Measurements from ENCODE around the gene SH3YL1. TPM values are rescaled to one million over a fixed set of nuclear protein-coding genes. Genes with fewer than 3 reads are reported as not detected.

SH3YL1 gene
- total RNA-seq, 1 donor from 2014 or later = 33.3 TPM

- ChIA-PET CTCF (no interaction called here), POLR2A (no interaction called here)
- intact Hi-C loops (cut with micrococcal nuclease) = no loop called here
- H3K4me3 Mint-ChIP-seq = no peak overlapping the region
- H3K27ac Mint-ChIP-seq = no peak overlapping the region
- H3K9me3 Mint-ChIP-seq = peaks cover 4% of the 10 kb centered on the region
- TF ChIP-seq, protein P1, sequence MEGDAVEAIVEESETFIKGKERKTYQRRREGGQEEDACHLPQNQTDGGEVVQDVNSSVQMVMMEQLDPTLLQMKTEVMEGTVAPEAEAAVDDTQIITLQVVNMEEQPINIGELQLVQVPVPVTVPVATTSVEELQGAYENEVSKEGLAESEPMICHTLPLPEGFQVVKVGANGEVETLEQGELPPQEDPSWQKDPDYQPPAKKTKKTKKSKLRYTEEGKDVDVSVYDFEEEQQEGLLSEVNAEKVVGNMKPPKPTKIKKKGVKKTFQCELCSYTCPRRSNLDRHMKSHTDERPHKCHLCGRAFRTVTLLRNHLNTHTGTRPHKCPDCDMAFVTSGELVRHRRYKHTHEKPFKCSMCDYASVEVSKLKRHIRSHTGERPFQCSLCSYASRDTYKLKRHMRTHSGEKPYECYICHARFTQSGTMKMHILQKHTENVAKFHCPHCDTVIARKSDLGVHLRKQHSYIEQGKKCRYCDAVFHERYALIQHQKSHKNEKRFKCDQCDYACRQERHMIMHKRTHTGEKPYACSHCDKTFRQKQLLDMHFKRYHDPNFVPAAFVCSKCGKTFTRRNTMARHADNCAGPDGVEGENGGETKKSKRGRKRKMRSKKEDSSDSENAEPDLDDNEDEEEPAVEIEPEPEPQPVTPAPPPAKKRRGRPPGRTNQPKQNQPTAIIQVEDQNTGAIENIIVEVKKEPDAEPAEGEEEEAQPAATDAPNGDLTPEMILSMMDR (IDR thresholded peaks at IDR 0.05) = no peak
- DNase-seq (no peak), ATAC-seq (ENCODE audit: low read depth) (no peak)
- no peaks in the 10 kb centered on the region for H3K4me1 Mint-ChIP-seq
- H3K27me3 Mint-ChIP-seq = peaks cover 3% of the 10 kb centered on the region
- no peaks in the 10 kb centered on the region for H3K36me3 Mint-ChIP-seq (ENCODE audit: low read depth)
Observed at GRCh38 chr2:182509-183122, 81.2 kb downstream of the SH3YL1 start.

DNA sequence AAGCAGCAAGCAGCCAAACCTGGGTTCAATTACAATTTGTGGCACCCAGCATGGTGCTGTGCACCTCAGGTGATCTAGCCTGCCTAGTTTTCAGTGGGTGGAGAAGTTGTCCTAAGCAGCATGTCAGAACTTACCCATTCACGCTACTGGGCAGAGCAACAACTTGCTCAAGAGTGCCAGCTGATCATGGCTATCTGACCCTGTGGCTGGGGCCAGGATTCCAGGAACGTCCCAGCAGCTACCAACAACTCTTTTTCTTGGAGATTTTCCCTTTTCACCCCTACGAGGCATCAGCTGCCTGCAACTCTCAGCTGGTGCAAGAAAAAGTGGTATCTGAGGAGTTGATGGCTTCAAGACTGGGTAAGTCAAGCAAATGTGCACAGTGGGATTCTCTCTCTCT lies 83.5 kb downstream of the SH3YL1 start:
- Mint-ChIP-seq H3K36me3 (ENCODE audit: low read depth) (no peaks in the 10 kb centered on the region), H3K9me3 (no peaks in the 10 kb centered on the region), H3K27me3 (no peaks in the 10 kb centered on the region), H3K4me3 (no peak overlapping the region), H3K4me1 (no peaks in the 10 kb centered on the region), H3K27ac (no peak overlapping the region)
- DNase-seq (no peak), ATAC-seq (ENCODE audit: low read depth) (no peak)
- TF ChIP-seq, protein P1 (IDR thresholded peaks at IDR 0.05) = no peak
- intact Hi-C loops (cut with micrococcal nuclease) = no loop called here
- ChIA-PET POLR2A (no interaction called here), CTCF (no interaction called here)

DNA sequence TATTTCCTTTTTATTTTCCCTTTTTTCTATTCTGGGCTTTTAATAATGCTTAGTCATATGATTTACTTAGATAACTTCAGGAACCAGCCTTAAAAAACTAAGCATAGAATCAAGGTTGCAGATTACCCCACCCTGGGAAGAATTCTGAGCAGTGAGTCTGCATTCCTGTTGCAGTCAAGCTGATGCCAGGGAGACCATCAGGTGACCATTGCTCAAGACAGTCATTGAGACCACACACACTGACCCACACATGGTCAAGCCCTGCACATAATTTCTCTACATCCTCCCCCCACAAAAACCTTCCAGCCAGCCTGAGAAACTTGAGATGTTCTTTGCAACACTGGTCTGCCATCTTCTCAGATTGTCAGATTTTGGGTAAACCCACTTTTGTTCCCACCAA lies 83.9 kb downstream of the SH3YL1 start:
- no peaks in the 10 kb centered on the region for H3K9me3 Mint-ChIP-seq
- no peaks in the 10 kb centered on the region for H3K36me3 Mint-ChIP-seq (ENCODE audit: low read depth)
- ATAC-seq (ENCODE audit: low read depth) = no peak
- POLR2A ChIA-PET = no interaction called here
- CTCF ChIA-PET = no interaction called here
- TF ChIP-seq, protein P1 (IDR thresholded peaks at IDR 0.05) = no peak
- DNase-seq = no peak
- H3K27me3 Mint-ChIP-seq = no peaks in the 10 kb centered on the region
- no peak overlapping the region for H3K27ac Mint-ChIP-seq
- intact Hi-C loops (cut with micrococcal nuclease) = no loop called here
- no peaks in the 10 kb centered on the region for H3K4me1 Mint-ChIP-seq
- H3K4me3 Mint-ChIP-seq = no peak overlapping the region

DNA sequence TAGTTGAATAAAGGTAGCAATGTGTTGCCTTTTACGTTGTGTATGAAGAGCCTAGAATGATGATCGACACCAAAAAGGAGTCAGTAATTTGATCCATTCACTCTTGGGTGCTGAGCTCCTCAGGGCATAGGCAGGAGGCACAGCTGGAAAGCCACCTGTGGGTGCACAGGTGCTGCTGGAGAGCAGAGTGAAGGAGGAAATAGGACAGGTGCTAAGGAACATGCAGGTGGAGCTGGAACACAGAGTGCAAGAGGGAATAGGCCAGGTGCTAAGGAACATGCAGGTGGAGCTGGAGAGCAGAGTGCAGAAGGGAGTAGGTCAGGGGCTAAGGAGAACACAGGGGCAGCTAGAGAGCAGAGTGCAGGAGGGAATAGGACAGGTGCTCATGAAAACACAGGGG lies 86.1 kb downstream of the SH3YL1 start:
- ChIA-PET POLR2A (no interaction called here), CTCF (no interaction called here)
- Mint-ChIP-seq H3K27ac (no peak overlapping the region), H3K4me3 (no peak overlapping the region), H3K27me3 (no peaks in the 10 kb centered on the region), H3K9me3 (no peaks in the 10 kb centered on the region), H3K4me1 (no peaks in the 10 kb centered on the region), H3K36me3 (ENCODE audit: low read depth) (no peaks in the 10 kb centered on the region)
- TF ChIP-seq, protein P1 (IDR thresholded peaks at IDR 0.05) = no peak
- ATAC-seq (ENCODE audit: low read depth) (no peak), DNase-seq (no peak)
- intact Hi-C loops (cut with micrococcal nuclease) = no loop called here

GRCh38 chr2:176917-177316 lies 86.9 kb downstream of the SH3YL1 start:
- Mint-ChIP-seq H3K9me3 (no peaks in the 10 kb centered on the region), H3K4me1 (no peaks in the 10 kb centered on the region), H3K27ac (no peak overlapping the region), H3K4me3 (no peak overlapping the region), H3K36me3 (ENCODE audit: low read depth) (no peaks in the 10 kb centered on the region), H3K27me3 (no peaks in the 10 kb centered on the region)
- TF ChIP-seq, protein P1 (IDR thresholded peaks at IDR 0.05) = no peak
- ChIA-PET CTCF (no interaction called here), POLR2A (no interaction called here)
- no peak for DNase-seq
- ATAC-seq (ENCODE audit: low read depth) = no peak
- intact Hi-C loops (cut with micrococcal nuclease) = no loop called here
